GM19025 (cell line): ENCODE measurements around the gene TMC8.
"Not testable (repeated sequence)": the region's sequence is repeated elsewhere in the genome, so short reads cannot be mapped to it uniquely, and the experiment has no call there.

ENCODE experiments used
- ATAC-seq: cut with Tn5 transposase; IDR thresholded peaks from one replicate; pipeline ENCODE4 v1.9.1; 2021; ENCODE audit warnings: mild to moderate bottlenecking, low read depth, moderate library complexity; ENCODE audit not compliant: unreplicated experiment

TMC8 gene, protein sequence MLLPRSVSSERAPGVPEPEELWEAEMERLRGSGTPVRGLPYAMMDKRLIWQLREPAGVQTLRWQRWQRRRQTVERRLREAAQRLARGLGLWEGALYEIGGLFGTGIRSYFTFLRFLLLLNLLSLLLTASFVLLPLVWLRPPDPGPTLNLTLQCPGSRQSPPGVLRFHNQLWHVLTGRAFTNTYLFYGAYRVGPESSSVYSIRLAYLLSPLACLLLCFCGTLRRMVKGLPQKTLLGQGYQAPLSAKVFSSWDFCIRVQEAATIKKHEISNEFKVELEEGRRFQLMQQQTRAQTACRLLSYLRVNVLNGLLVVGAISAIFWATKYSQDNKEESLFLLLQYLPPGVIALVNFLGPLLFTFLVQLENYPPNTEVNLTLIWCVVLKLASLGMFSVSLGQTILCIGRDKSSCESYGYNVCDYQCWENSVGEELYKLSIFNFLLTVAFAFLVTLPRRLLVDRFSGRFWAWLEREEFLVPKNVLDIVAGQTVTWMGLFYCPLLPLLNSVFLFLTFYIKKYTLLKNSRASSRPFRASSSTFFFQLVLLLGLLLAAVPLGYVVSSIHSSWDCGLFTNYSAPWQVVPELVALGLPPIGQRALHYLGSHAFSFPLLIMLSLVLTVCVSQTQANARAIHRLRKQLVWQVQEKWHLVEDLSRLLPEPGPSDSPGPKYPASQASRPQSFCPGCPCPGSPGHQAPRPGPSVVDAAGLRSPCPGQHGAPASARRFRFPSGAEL

GRCh38 chr17:78130437-78131101 is at the start of gene TMC8:
TSS of gene TMC8 (plus strand) at chr17:78130771. CDS start at chr17:78131589, 818 bp downstream.
- no peak for ATAC-seq

DNA sequence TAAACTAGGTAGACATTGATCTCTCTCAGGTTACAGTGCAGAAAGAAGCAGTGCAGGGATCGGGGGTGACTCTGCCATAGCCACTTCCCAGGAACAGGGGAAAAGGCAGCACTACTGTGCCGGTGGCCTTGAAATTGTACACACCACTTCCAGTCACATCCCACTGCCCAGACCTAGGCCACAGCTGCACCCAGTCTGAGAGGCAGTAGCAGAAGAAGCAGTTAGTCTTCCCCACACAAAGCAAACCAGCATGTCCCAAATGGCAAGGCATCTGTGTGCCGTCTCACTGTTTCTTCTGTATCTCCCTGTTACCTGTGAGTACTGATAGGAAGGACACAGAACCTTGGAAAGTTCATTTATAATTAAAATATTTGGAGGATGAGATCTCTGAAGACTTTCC is 49.0 kb upstream of the TMC8 start:
- ATAC-seq, result no peak

- not testable (repeated sequence) for ATAC-seq
These were observed 48.2 kb upstream of the TMC8 start for GRCh38 chr17:78082355-78082872.

GRCh38 chr17:78082988-78083387 is 47.6 kb upstream of the TMC8 start:
- ATAC-seq, result no peak

GRCh38 chr17:78086740-78087139 is 43.8 kb upstream of the TMC8 start:
- no peak for ATAC-seq

DNA sequence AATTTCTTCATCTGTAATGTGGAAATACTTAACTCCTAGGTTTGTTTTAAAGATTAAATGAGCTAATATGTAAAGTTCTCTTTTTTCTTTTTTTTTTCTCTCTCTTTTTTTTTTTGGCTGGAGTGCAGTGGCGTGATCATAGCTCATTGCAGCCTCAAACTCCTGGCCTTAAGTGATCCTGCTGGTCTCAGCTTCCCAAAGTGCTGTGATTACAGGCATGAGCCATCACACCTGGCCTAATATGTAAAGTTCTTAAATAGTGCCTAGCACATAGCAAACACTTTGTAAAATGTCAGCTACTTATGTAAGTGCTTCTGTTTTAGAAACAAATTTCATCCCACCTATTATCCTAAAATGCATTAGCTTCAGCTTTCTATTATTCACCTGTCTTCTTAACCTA is 42.0 kb upstream of the TMC8 start:
- no peak for ATAC-seq

DNA sequence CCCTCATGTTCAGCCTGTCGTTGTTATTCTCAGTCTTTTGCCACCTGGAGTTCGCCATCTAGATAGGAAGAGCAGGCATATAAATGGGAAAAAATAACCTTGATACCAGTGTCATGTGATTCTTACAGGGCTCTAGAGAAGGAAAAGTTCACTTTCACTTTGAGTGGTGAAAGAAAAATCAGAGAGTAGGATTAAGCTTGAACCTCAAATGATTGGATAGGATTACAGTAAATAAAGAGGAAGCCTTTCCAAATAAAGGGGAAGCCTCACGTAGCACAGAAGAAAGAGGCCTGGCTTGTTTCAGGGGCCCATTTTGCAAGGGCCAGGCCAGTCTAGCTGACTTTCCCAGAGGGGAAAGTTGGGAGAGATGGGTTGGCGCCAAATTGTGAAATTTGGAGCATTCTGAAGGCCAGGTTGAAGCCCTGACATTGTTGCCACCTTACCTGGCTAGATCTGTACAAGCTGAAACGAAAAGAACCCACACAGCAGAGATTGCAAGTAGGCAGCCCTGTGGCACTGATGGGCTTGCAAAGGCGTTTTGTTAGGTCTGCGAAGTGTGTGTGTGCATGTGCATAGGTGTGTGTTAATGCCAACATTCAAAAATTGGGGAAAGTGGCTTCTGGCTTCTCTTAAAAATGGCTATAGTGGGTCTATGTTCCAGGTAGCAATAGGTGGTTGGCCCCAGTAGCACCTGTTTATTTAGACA is 40.8 kb upstream of the TMC8 start:
- no peak for ATAC-seq

- no peak for ATAC-seq
These were observed 37.7 kb upstream of the TMC8 start for GRCh38 chr17:78092794-78093324.

DNA sequence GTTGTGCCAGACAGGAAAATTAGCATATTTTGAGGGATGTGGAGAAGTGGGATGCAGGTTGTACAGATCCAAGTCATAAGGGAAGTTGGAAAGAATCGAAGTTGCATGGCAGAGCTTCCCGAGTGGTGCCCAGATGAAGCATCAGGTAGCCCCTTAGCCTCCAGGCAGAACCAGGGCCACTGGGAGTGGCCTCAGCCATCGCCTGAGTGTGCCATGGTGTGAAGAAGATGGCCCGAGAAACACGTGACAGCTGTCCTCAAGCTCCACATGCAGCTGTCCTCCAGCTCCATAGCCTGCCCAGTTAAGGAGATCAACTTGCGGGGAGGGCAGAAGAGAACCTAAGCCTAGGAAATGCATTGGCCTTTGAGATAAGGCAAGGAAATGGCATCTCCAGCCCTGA is 35.5 kb upstream of the TMC8 start:
- no peak for ATAC-seq

GRCh38 chr17:78096093-78096492 is 34.5 kb upstream of the TMC8 start:
- ATAC-seq, result no peak

DNA sequence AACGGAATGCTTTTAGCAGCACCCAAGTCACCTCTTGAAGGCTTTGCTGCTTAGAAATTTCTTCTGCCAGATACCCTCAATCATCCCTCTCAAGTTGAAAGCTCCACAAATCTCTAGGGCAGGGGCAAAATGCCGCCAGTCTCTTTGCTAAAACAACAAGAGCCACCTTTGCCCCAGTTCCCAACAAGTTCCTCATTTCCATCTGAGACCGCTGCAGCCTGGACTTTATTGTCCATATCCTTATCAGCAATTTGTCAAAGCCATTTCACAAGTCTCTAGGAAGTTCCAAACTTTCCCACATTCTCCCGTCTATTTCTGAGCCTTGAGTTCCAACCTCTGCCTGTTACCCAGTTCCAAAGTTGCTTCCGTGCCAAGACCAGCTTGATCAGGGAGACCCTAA is 29.5 kb upstream of the TMC8 start:
- no peak for ATAC-seq

- ATAC-seq, result no peak
These were observed 29.0 kb upstream of the TMC8 start for GRCh38 chr17:78101542-78101941.

DNA sequence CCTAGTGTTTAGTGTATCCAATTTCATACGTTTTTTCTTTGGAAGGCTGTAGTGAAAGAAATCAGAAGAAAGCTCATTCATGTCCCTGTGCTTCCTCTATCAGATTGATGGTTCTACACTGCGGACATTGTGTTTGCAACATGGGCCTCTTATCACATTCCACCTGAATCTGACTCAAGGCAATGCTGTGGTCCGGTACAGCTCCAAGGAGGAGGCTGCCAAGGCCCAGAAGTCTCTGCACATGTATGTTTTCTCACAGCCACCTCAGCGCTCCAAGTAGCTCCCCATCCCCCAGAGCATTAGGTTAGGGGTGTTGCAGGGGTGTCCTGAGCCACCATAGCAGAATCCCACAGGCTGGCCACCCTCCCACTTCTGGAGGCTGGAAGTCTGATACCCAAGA is 27.3 kb upstream of the TMC8 start:
- ATAC-seq, result no peak

DNA sequence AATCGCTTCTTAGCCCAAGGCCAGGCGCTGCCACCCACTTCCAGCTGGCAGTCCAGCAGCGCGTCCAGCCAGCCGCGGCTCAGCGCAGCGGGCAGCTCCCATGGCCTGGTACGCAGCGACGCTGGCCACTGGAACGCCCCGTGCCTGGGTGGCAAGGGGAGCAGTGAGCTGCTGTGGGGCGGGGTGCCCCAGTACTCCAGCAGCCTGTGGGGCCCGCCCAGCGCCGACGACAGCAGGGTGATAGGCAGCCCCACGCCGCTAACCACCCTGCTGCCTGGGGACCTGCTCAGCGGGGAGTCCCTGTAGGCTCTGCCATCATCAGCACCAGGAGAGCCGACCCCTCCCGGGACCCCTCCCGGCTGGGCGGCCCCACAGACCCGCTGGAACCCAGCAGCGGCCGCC is 26.0 kb upstream of the TMC8 start:
- ATAC-seq, result no peak

DNA sequence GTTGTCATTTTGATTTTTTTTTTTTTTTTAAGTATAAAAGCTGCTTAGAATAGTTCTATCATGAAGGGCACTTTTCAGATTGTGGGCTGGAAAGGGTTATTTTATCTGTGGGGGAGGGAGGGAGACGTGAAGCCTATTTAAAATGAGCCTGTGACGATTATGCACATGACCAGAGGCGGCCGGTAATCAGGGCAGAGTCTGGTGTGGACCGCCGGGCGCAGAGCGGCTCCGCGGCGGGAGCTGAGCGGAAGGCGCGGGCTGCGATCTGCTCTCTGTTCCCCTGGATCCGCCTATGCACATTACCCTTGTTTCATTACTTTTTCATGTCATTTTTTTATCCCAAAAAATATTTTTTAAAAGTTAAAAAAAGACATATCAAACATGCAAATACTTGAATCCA is 25.5 kb upstream of the TMC8 start:
- no peak for ATAC-seq

GRCh38 chr17:78105551-78105950 is 25.0 kb upstream of the TMC8 start:
- ATAC-seq, result no peak

- no peak for ATAC-seq
These were observed 24.4 kb upstream of the TMC8 start for GRCh38 chr17:78106211-78106610.

- ATAC-seq, result no peak
These were observed 23.1 kb upstream of the TMC8 start for GRCh38 chr17:78107457-78107856.

- no peak for ATAC-seq
These were observed 22.4 kb upstream of the TMC8 start for GRCh38 chr17:78107976-78108725.
